Loucy (cell line): ENCODE measurements around the gene USP34.

ENCODE experiments used
- EZH2phosphoT487 ChIP-seq: fragments of 200-600 bp; IDR thresholded peaks from 2 replicates; pipeline ENCODE4 v1.6.1; 2018; ENCODE audit warnings: antibody characterized with exemption, mild to moderate bottlenecking, moderate library complexity, borderline replicate concordance
- TF ChIP-seq, protein P1 (sequence below): fragments of 200-600 bp; sonication (generic); conservative IDR thresholded peaks from 2 replicates; pipeline ENCODE4 v1.5.1; 2014; ENCODE audit warnings: mild to moderate bottlenecking, antibody characterized with exemption, low read length

DNA sequence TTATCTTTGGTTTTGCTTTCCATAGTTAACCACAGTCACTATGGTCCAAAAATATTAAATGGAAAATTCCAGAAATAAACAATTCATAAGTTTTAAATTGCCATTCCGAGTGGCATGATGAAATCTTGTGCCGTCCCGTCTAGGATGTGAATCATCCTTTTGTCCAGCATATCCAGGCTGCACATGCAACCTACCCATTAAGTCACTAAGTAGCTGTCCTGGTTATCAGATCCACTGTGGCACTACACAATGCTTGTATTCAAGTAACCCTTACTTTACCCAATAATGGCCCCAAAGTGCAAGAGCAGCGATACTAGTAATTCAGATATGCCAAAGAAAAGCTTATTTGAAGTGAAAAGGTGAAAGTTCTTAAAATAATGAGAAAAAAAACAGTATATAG, 10.7 kb downstream of the USP34 start:
- TF ChIP-seq, protein P1, sequence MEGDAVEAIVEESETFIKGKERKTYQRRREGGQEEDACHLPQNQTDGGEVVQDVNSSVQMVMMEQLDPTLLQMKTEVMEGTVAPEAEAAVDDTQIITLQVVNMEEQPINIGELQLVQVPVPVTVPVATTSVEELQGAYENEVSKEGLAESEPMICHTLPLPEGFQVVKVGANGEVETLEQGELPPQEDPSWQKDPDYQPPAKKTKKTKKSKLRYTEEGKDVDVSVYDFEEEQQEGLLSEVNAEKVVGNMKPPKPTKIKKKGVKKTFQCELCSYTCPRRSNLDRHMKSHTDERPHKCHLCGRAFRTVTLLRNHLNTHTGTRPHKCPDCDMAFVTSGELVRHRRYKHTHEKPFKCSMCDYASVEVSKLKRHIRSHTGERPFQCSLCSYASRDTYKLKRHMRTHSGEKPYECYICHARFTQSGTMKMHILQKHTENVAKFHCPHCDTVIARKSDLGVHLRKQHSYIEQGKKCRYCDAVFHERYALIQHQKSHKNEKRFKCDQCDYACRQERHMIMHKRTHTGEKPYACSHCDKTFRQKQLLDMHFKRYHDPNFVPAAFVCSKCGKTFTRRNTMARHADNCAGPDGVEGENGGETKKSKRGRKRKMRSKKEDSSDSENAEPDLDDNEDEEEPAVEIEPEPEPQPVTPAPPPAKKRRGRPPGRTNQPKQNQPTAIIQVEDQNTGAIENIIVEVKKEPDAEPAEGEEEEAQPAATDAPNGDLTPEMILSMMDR, result no peak
- no peak for TF ChIP-seq EZH2phosphoT487
